Measurements from ENCODE around the gene ARFGAP1.

GRCh38 chr20:63239431-63239830, 33.2 kb upstream of the ARFGAP1 start:
- no peak for TF ChIP-seq CTCF (IDR thresholded peaks at IDR 0.05)
- no peak for TF ChIP-seq POLR2A (IDR thresholded peaks at IDR 0.05)
